Astrocyte (in vitro differentiated cells and primary cell): ENCODE results near the gene SYNPO2. TPM values are rescaled to one million over a fixed set of nuclear protein-coding genes. Genes with fewer than 3 reads are reported as not detected.

ENCODE experiments used
- DNase-seq: peaks from one replicate; pipeline ENCODE4 v3.0.0-alpha.2; 2010; ENCODE audit warnings: low read depth
- FAIRE-seq: peaks from 2 replicates; lab custom pipeline; 2011; peaks lifted over from hg19 to GRCh38; lab: Jason Lieb, UNC
- H2AFZ ChIP-seq: 2 replicates; pipeline ENCODE4 v1.6.0; 2012; ENCODE audit warnings: low read depth, low read length, inconsistent platforms
- H3K27ac ChIP-seq: 2 replicates; pipeline ENCODE4 v1.5.1; 2011; ENCODE audit warnings: low read depth, low read length, inconsistent platforms
- H3K27me3 ChIP-seq: 2 replicates; pipeline ENCODE4 v1.6.0; 2011; ENCODE audit warnings: low read length, inconsistent platforms; ENCODE audit not compliant: insufficient read depth
- H3K36me3 ChIP-seq: 2 replicates; pipeline ENCODE4 v1.5.1; 2011; ENCODE audit warnings: low read length, inconsistent platforms; ENCODE audit not compliant: insufficient read depth
- H3K4me1 ChIP-seq: 2 replicates; pipeline ENCODE4 v1.5.1; 2011; ENCODE audit warnings: low read length, inconsistent platforms; ENCODE audit not compliant: insufficient read depth
- H3K4me2 ChIP-seq: 2 replicates; pipeline ENCODE4 v1.6.0; 2012; ENCODE audit warnings: low read length, inconsistent platforms
- H3K4me3 ChIP-seq: 2 replicates; pipeline ENCODE4 v1.5.1; 2011; ENCODE audit warnings: low read depth, mild to moderate bottlenecking, low read length, inconsistent platforms; ENCODE audit not compliant: insufficient read depth
- H3K79me2 ChIP-seq: 2 replicates; pipeline ENCODE4 v1.6.0; 2012; ENCODE audit warnings: mild to moderate bottlenecking, low read length, inconsistent platforms; ENCODE audit not compliant: insufficient read depth
- H3K9ac ChIP-seq: 2 replicates; pipeline ENCODE4 v1.6.0; 2012; ENCODE audit warnings: mild to moderate bottlenecking, low read length, inconsistent platforms
- H3K9me3 ChIP-seq: 2 replicates; pipeline ENCODE4 v1.5.1; 2012; ENCODE audit warnings: low read depth, mild to moderate bottlenecking, low read length, inconsistent platforms; ENCODE audit not compliant: insufficient read depth
- H4K20me1 ChIP-seq: 2 replicates; pipeline ENCODE4 v1.6.0; 2012; ENCODE audit warnings: low read length, inconsistent platforms; ENCODE audit not compliant: insufficient read depth
- H3K27ac Mint-ChIP-seq: one replicate; pipeline ENCODE4 v1.8.0; 2021; ENCODE audit warnings: mild to moderate bottlenecking, mixed read lengths; ENCODE audit not compliant: unreplicated experiment
- H3K27me3 Mint-ChIP-seq: one replicate; pipeline ENCODE4 v1.8.0; 2021; ENCODE audit warnings: low read depth, mixed read lengths; ENCODE audit not compliant: unreplicated experiment
- H3K36me3 Mint-ChIP-seq: one replicate; pipeline ENCODE4 v1.8.0; 2021; ENCODE audit warnings: low read depth, mixed read lengths; ENCODE audit not compliant: unreplicated experiment
- H3K4me1 Mint-ChIP-seq: one replicate; pipeline ENCODE4 v1.8.0; 2021; ENCODE audit warnings: low read depth, mixed read lengths; ENCODE audit not compliant: unreplicated experiment
- H3K4me3 Mint-ChIP-seq: one replicate; pipeline ENCODE4 v1.8.0; 2021; ENCODE audit warnings: mild to moderate bottlenecking, moderate library complexity, mixed read lengths; ENCODE audit not compliant: unreplicated experiment
- H3K9me3 Mint-ChIP-seq: one replicate; pipeline ENCODE4 v1.8.0; 2021; ENCODE audit warnings: mild to moderate bottlenecking, mixed read lengths; ENCODE audit not compliant: unreplicated experiment
- CTCF ChIP-seq: IDR thresholded peaks from 2 replicates; pipeline ENCODE4 v1.5.1; 2011; ENCODE audit warnings: low read depth, mild to moderate bottlenecking, inconsistent platforms, low read length, moderate library complexity; ENCODE audit not compliant: insufficient read depth
- EZH2 ChIP-seq: IDR thresholded peaks from 2 replicates; pipeline ENCODE4 v1.6.1; 2012; ENCODE audit warnings: mild to moderate bottlenecking, low read length, inconsistent platforms; ENCODE audit not compliant: insufficient read depth
- total RNA-seq: library from RNA; stranded (reverse); gene quantifications from 2 replicates; pipeline ENCODE4 v1.2.1, GENCODE V29; 2021

Gene SYNPO2
- total RNA-seq, 1 donor from 2014 or later = 4.2 TPM

- Histone ChIP-seq H3K79me2 (no peaks in the 10 kb centered on the region), H3K27me3 (no peaks in the 10 kb centered on the region), H3K9ac (no peak overlapping the region), H3K36me3 (no peaks in the 10 kb centered on the region), H3K4me3 (no peak overlapping the region), H2AFZ (peak overlapping the region; percentile 56), H3K4me1 (peaks cover 9% of the 10 kb centered on the region), H3K9me3 (peaks cover 5% of the 10 kb centered on the region), H3K4me2 (no peak overlapping the region), H4K20me1 (no peaks in the 10 kb centered on the region), H3K27ac (no peak overlapping the region)
- H3K9me3 Mint-ChIP-seq = peaks cover 2% of the 10 kb centered on the region
- peaks cover 3% of the 10 kb centered on the region for H3K27me3 Mint-ChIP-seq
- no peak overlapping the region for H3K4me3 Mint-ChIP-seq
- DNase-seq = no peak
- peaks cover 16% of the 10 kb centered on the region for H3K4me1 Mint-ChIP-seq
- peaks cover 17% of the 10 kb centered on the region for H3K36me3 Mint-ChIP-seq
- no peak for TF ChIP-seq EZH2
- TF ChIP-seq CTCF = no peak
- no peak for FAIRE-seq
- peak overlapping the region; percentile 26 for H3K27ac Mint-ChIP-seq
These were observed 138.2 kb downstream of the SYNPO2 start for GRCh38 chr4:119026662-119027444.

GRCh38 chr4:119027811-119028210 lies 139.2 kb downstream of the SYNPO2 start:
- Histone ChIP-seq H3K36me3 (no peaks in the 10 kb centered on the region), H3K4me1 (peaks cover 9% of the 10 kb centered on the region), H3K4me2 (no peak overlapping the region), H3K4me3 (no peak overlapping the region), H3K27ac (no peak overlapping the region), H3K9ac (no peak overlapping the region), H3K9me3 (peaks cover 5% of the 10 kb centered on the region), H2AFZ (no peak overlapping the region), H3K27me3 (no peaks in the 10 kb centered on the region), H3K79me2 (no peaks in the 10 kb centered on the region), H4K20me1 (no peaks in the 10 kb centered on the region)
- no peak for DNase-seq
- peaks cover 2% of the 10 kb centered on the region for H3K9me3 Mint-ChIP-seq
- H3K27ac Mint-ChIP-seq = no peak overlapping the region
- peaks cover 3% of the 10 kb centered on the region for H3K27me3 Mint-ChIP-seq
- H3K4me3 Mint-ChIP-seq = no peak overlapping the region
- TF ChIP-seq CTCF = no peak
- H3K36me3 Mint-ChIP-seq = peaks cover 17% of the 10 kb centered on the region
- H3K4me1 Mint-ChIP-seq = peaks cover 16% of the 10 kb centered on the region
- FAIRE-seq = peak; percentile 5

GRCh38 chr4:119028296-119028695 lies 139.6 kb downstream of the SYNPO2 start:
- Histone ChIP-seq H2AFZ (no peak overlapping the region), H3K79me2 (no peaks in the 10 kb centered on the region), H3K27me3 (no peaks in the 10 kb centered on the region), H3K4me1 (peaks cover 9% of the 10 kb centered on the region), H4K20me1 (no peaks in the 10 kb centered on the region), H3K36me3 (no peaks in the 10 kb centered on the region), H3K9ac (no peak overlapping the region), H3K9me3 (peaks cover 5% of the 10 kb centered on the region), H3K4me2 (no peak overlapping the region), H3K27ac (no peak overlapping the region), H3K4me3 (no peak overlapping the region)
- H3K4me3 Mint-ChIP-seq = no peak overlapping the region
- H3K27ac Mint-ChIP-seq = no peak overlapping the region
- DNase-seq (no peak), FAIRE-seq (no peak)
- peaks cover 2% of the 10 kb centered on the region for H3K9me3 Mint-ChIP-seq
- TF ChIP-seq EZH2 = no peak
- TF ChIP-seq CTCF = no peak
- peaks cover 16% of the 10 kb centered on the region for H3K4me1 Mint-ChIP-seq
- peaks cover 3% of the 10 kb centered on the region for H3K27me3 Mint-ChIP-seq
- peaks cover 17% of the 10 kb centered on the region for H3K36me3 Mint-ChIP-seq
